Measurements from ENCODE around the gene AKR1B15.
A peak's percentile ranks its signal among the peaks of the same experiment; 100 is the strongest.
"Not testable (repeated sequence)": the region's sequence is repeated elsewhere in the genome, so short reads cannot be mapped to it uniquely, and the experiment has no call there.

Gene AKR1B15

DNA sequence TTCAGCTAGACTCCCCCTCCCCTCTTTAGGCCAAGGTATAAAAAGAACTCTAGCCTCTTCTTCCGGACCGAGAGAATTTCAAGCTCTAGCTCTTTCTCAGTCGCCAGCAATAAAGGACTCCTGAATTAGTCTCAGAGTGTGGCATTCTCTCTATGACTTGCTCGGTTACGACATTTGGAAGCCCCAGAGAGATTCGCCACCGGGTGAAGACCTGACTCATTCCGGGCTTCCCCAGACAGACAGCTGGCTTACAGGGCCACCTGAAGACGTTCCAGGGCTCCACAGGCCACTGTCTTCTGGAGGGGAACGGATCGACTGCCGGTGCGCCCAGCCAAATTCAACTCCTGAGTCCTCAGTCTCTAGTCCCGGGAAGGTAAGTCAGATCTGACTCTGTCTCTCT lies at the start of gene AKR1B15:
AKR1B15 (plus strand) TSS at position 234 of the 400 bp plus-strand sequence. CDS start 15,510 bp downstream, outside the sequence.
- DNase-seq: no peak

DNA sequence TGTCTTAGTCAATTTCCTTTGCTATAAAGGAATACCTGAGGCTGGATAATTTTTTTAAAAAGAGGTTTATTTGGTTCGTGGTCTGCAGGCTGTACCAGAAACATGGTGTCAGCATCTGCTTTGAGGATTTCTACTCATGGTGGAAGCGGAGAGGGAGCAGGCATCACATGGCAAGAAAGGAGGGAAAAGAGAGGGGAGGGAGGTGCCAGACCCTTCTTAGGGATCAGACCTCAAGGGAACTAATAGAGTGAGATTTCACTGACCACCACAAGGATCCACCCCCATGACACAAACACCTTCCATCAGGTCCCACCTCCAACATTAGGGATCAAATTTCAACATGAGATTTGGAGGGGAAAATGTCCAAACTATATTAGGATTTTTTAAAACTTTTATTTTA lies 48.5 kb upstream of the AKR1B15 start:
- no peak for DNase-seq

DNA sequence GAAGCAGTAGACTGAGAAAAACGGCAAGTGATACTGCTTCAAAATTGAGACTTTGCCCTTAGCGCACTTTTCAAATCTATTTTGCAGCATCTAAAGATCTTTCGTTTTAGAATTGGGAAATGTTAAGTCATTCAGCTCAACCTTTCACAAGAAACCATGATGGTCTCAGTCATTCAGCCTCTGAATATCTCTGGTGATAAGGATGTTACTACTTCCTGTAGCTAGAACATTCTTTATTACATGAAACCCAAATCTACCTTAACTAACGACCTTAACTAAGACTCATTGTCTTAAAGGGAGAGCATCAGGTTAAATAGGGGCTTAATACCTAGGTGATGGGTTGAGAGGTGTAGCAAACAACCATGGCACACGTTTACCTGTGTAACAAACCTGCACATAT lies 47.9 kb upstream of the AKR1B15 start:
- no peak for DNase-seq

DNA sequence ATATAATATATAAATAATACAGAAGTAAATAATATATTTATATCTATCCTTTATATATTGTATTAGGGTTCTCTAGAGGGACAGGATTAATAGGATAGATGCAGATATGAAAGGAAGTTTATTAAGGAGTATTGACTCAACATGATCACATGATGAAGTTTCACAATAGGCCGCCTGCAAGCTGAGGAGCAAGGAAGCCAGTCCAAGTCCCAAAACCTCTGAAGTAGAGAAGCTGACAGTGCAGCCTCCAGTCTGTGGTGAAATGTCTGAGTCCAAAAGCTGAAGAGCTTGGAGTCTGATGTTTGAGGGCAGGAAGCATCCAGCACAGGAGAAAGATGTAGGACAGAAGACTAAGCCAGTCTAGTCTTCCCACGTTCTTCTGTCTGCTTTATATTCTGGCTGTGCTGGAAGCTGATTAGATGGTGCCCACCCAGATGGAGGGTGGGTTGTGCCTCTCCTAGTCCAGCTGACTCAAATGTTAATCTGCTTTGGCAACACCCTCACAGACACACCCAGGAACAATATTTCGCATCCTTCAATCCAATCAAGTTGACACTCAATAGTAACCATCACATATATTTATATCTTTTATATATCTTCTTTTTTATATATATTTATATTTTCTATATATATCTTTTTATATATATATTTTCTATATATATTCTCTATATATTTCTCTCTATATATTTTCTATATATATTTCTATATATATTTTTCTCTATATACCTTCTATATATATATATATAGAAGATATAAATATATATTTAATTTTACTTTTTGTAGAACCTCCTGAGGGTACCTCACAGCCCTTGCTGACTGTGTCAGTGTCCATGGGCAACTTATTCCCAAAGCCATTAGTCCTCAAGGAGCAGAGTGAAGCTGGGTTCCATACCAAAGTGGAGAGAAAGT lies 46.2 kb upstream of the AKR1B15 start:
- DNase-seq: no peak

DNA sequence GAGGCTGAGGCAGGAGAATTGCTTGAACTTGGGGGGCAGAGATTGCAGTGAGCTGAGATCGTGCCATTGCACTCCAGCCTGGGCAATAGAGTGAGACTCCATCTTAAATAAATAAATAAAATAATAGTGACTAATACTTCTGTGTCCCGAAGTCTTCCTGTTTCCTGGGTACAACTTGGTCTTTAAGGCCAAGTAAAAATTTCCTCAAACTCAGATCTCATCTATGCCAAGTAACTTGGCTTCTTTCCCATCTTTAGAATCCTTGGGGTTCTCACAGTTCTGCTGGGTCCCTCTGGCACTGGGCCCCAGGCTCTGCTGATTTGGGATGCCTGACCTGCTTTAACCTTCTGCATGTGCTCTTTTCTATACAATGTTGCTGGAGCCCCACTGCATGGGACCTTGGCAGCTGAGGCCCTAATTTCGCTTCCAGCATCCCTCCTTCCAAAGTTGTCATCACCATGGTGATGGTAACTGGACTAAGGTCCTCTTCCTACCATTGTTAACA lies 44.2 kb upstream of the AKR1B15 start:
- no peak for DNase-seq

DNA sequence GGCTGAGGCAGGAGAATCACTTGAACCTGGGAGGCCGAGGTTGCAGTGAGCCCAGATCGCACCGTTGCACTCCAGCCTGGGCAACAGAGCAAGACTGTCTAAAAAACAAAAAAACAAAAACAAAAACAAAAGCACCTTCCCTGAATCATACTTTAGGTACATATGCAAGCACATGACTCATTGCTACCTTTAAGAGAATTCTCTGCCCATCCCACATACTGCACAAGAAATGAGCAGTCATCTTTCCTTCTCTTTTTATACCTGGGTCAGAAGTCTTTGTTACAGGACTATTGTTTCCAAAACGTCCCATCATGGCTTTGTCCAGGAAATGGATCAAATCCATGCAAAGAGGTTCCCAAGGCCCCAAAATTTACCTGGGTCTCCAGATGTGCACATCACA lies 43.1 kb upstream of the AKR1B15 start:
- DNase-seq: no peak

DNA sequence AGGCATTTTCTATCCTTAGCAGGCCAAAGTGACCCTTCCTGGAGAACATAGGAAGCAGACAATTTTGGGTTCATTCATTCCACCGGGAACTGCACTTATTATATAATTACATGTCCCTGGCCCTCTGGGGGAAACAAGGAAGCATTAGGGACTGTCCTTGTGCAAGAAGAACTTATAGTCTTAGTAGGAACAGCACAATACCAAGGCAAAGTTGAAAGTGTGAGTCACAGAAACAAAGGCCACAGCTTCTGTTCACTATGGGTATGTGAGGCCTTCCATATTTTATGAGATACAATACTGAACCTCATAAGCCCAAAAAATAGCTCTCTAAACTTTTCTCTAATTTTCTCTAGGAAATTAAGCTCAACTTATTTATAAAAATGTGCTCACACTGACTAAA lies 39.9 kb upstream of the AKR1B15 start:
- no peak for DNase-seq

DNA sequence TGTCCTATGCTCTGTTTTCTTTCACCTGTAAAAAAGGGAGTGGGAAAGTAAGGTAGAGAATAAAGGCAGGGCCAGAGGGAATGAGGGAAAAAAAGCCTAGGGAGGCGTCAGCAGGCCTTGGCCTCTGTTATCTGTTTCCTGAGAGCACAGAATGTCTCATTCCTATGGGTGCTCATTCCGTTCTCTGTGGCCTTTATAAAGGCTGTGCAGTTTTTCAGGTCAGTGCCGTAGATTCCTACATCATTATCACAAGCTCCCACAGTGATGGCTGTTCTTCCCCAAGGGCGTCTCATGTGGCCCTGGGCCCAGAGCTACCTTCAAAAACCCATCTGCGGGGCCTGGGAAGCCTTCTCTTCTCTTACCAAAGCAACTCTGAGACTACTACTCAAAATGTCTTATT lies 38.3 kb upstream of the AKR1B15 start:
- DNase-seq: no peak

DNA sequence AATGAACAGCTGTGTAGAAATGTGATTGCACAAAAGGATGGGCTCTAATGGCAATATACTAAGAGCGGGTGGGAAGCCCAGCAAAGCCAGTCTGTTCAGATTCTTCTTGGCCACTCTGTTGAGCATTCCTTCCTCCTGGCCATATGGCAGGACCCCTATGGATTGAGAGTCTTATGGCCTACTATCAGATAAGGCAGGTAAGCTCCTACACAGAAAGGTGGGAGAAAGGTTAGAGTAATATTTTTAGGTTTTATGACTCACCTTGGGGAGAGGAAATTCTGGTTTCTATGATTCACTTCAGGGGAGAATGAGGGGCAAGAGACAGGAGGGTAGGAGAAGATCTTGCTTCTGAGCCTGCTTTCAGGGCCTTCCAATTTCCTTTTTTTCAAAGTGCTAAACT lies 36.6 kb upstream of the AKR1B15 start:
- DNase-seq: no peak

DNA sequence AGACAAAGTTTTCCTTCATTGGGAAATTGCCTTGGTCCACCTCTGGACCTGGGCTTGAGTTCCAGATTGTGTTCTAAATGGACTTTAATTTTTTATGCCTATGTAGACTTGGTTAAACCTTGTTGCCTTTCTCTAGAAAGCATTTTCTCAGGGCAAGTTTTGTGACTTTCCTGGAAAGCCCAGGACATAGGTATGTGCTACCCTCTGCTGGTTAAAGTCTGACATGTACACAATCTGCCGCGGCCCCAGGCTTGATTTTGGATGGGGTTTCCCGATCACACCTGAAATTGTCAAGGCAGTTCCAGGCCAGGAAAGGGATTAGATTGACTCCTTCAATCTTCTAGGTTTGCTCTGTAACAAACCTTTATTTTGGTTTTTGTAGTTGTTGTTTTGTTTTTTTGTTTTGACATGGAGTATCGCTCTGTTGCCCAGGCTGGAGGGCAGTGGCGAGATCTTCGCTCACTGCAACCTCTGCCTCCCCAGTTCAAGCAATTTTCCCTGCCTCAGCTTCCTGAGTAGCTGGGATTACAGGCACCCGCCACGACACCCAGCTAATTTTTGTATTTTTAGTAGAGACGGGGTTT lies 35.6 kb upstream of the AKR1B15 start:
- no peak for DNase-seq

DNA sequence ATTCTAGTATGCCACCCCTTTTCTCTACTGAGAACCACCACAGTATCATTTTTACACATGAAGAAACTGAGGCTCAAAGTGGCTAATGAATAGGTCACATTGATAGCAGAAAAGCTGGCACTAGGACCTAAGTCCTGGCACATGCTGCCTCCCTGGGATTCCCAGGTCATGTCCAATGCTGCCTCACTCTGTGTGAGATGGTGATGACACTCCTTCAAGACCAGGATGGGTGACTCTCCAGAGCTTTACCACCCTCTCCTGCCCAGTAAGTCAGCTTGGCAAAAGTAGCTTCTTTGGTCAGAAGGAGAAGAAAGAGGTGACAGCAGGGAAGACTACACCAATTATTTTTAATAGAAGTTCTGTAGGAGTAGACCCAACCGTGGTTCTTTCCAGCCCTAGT lies 34.8 kb upstream of the AKR1B15 start:
- no peak for DNase-seq

DNA sequence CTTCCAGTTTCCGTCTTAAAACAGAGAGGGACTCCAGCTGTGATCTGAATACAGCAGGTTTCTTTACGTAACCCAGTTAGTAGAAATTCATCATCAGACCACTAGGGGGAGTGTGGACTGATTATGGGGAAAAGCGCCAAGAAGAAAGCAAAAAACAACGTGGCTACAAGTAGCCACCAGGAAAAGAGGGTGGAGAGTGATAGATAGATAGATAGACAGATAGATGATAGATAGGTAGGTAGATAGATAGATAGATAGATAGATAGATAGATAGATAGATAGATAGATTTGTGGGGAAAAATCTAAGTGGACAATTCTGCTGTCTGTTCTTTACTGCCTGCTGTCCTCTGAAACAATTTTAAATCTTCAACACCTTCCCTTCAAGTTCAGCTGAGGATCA lies 34.2 kb upstream of the AKR1B15 start:
- peak; percentile 12 for DNase-seq

DNA sequence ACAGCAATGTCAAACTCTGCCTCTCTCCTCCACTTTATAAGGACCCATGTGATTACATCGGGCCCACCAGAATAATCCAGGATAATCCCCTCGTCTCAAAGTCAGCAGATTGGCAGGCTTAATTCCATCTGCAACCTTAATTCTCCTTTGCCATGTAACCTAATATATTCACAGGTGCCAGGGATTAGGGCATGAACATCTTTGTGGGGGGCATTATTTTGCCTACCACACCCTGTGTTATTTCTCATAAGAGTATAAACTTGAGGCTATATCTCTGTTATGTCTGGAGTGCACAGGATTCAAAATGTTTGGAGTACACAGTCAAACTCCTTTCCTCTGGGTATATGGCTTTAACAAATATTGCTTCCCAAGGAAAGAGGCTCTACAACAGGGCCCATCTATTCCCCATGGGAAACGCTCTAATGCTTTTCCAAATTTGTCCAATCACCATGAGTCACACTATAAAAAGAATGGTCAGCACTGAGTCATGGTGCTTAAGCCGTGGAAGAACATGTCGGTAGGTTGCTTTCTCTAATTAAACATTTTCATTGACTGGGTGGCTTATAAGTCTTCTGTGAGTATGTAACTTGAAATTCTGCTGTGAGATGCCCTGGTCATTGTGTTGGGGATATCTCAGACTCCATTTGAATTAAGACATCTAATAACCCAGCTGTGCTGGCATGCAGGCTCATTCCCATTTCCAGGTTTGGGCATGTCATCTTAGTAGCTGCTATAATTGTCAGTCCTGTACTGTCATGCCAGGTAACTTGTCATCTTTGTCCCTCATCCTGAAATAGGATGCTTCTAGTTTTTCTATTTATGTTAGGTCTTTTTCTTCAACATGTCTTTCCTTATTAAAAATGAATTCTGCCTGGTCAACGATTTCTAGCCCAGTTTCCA lies 33.1 kb upstream of the AKR1B15 start:
- DNase-seq: no peak

DNA sequence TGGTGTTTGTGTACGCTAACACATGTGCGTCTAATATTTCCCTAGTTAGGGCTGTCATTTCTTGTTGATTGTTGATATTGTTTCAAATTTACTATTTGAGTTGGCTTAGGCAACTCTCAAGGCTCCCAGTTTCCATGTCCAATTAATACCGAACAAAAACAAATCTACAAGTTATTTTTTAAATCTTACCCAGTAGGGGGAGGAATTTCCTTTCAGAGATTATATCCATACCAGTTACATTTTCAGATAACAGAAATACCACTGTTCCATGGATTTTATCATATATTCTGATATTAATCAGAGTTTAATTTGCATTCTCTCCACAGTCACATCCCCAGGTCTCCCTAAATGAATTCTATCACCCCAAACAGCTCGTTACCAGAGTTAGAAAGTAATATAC lies 28.8 kb upstream of the AKR1B15 start:
- DNase-seq: no peak

DNA sequence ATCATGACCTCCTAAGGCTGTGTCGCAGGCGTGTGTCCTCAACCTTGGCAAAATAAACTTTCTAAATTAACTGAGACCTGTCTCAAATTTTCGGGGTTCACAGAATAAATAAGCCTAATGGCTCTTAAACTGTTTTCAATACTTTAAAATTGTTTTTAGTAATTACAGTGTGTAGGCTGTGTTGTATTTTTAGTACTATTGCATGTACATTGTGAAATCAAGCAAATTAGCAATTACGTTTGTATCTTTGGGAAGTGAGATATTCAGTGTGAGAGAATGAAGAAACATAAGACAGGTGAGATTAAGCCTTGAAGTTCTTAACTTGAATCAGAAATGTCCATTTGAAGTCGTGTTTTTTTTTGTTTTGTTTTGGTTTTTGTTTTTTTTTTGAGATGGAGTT lies 26.3 kb upstream of the AKR1B15 start:
- DNase-seq: no peak

DNA sequence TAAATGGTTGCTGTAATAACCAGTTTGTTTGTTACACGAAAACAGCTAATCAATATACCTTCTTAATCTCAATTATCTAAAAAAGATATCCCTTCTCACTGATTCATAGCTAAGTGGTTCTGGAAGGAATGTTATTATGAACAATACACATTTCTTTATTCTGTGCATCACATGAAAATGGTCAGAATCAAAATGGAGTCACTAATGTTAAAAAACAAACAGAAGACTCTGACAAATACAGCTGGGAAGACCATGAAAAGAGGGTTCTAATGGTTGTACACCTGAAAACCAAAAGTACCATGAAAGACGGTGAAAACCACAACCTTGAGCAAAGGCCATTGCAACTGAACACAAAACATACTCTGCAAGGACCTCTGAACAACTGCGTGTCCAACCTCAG lies 23.5 kb upstream of the AKR1B15 start:
- DNase-seq: not testable (repeated sequence)

DNA sequence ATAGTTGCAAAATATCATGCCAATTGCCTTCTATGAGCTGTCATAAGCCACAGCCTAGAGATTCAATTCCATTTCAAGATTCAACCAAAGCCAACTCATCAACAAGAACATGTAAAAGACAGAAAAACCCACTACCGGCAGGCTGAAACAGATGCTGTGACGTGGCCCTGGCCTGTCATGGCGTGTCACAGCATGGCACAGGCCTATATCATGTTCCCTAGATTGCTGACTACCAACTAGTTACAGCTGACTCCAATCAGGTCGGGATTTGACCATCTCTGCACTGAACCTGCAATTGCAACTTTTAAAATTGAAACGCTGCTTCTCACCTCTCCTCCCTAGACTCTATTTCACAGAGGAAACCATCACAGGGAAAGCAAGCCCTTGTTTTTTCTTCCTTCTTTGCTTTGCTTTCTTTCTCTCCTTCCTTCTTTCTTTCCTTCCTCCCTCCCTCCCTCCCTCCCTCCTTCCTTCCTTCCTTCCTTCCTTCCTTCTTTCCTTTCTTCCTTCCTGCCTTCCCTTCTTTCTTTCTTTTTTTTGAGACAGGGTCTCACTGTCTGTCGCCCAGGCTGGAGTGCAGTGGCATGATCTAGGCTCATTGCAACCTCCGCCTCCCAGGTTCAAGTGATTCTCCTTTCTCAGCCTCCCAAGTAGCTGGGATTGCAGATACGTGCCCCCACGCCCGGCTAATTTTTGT lies 22.2 kb upstream of the AKR1B15 start:
- DNase-seq: not testable (repeated sequence)

DNA sequence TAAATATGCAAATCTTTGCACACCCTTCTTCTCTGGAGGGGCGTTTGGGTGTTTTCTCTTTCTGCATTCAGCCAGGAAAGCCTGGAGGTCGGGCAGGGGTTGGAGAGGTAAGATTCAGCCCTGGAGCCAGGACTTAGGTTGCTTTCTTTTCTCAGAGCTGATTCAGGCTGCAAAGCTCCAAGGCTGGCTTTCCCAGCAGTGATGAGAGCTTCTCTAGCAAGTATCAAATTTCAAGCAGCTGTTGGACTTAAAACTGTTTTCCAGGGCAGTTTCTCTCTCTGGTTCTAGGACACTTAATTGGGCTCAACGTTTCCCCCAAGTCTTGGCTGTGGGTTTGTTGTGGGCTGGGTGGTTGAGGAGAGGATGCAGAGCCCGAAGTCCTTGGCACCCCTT lies 20.9 kb upstream of the AKR1B15 start:
- DNase-seq: no peak

DNA sequence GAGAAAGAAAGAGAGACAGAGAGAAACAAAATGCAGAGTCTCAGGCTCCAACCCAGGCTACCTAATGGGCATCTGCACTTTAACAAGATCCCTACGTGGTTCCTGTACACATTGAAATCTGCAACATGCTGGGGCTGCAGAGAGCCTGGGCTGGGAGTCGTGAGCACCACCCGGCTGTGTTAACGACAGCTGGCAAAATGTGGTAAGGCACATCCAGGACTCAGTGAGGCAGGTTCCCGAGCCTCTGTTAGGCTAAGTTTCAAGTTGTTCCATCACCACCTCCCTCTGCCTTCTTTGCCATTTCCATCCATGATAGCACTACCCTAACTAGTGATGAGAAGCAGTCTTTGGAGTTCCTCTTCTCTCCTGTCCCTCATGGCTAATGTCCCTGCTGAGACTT lies 20.2 kb upstream of the AKR1B15 start:
- DNase-seq: no peak

DNA sequence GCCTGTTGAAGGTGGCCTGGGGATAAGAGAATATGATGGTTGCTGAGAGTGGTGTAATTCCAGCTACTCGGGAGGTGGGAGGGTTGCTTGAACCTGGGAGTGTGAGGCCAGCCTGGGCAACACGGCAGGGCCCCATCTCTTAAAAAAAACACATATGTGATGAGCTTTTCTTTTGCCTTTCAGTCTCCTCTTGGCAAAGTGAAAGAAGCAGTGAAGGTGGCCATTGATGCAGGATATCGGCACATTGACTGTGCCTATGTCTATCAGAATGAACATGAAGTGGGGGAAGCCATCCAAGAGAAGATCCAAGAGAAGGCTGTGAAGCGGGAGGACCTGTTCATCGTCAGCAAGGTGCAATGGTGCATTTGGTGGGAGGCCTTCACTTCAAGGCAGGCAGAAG lies 18.4 kb upstream of the AKR1B15 start:
- DNase-seq: no peak

DNA sequence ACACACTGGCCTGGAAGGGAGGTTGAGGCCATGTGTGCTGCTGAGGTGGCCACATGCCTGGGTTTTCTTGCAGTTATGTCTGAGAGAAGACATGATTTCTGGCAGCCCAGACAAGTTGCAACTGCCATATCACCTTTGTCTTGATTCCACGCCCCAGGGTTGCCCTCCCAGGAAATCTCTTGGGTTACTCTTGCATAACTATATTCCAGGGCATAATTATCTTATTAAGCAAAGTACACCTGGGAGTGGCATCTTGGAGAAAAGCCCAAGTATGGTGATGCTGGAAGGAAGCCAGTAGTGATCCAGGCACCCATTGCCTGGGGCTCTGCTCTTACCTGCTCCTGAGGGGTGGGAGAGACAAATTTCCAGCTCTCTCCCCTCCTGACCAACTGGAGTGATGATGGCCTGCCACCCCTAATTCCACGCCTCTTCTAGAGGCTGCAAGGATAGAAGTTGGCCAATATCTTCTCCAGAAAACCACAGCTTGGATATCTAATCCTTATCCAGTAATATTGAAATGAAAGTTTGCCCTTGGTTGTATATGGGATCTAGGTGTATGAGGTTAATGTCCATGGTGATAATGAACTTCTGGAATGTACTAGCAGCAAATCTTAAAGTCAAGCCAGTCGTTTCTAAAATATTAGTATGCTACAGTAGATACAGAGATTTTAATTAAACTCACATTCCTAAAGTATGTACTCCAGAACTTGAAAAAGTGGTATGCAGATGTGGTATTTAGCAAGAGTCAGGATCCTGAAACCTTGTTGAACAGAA lies 16.5 kb upstream of the AKR1B15 start:
- DNase-seq: no peak

DNA sequence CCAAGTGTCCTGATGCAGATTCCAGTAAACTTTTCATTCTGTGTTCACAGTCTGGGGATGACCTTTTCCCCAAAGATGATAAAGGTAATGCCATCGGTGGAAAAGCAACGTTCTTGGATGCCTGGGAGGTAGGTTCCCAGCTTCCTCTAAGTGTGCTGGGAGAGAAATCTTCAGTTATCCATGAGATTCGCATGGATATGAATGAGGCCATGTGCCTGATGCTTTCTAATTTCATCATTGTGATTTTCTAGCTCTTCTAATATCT lies 16.0 kb upstream of the AKR1B15 start:
- DNase-seq: no peak
